H1 (cell line): Measurements from ENCODE around the gene OGFR. TPM values are rescaled to one million over a fixed set of nuclear protein-coding genes. Genes with fewer than 3 reads are reported as not detected.

Experiments
- CBX5 ChIP-seq: fragments of 300-800, 300-1000 bp; sonication (generic); IDR thresholded peaks from 2 replicates; pipeline ENCODE4 v1.7.1; 2016; ENCODE audit warnings: antibody characterized with exemption, low read length, low read depth
- CHD7 ChIP-seq: fragments of 300-600 bp; sonication (generic); IDR thresholded peaks from 2 replicates; pipeline ENCODE4 v1.7.1; 2012; ENCODE audit warnings: low read length, moderate library complexity, mild to moderate bottlenecking, inconsistent platforms; ENCODE audit not compliant: insufficient replicate concordance
- HDAC2 ChIP-seq, 2 experiments: fragments of 300-600 bp in 1 of 2; sonication (generic) in 1 of 2; IDR thresholded peaks; 2 replicates each; pipeline ENCODE4 v1.6.1; 2011 to 2012; ENCODE audit warnings: low read depth in 2 of 2, low read length in 2 of 2, mild to moderate bottlenecking in 2 of 2, moderate library complexity in 2 of 2, borderline replicate concordance in 1 of 2, inconsistent platforms in 1 of 2
- JUND ChIP-seq: IDR thresholded peaks from 2 replicates; pipeline ENCODE4 v1.6.1; 2011; ENCODE audit warnings: mild to moderate bottlenecking, improper control_type of control experiment, low read length
- TAF1 ChIP-seq: IDR thresholded peaks from 2 replicates; pipeline ENCODE4 v1.6.1; 2011; ENCODE audit warnings: mild to moderate bottlenecking, low read depth, low read length
- polyA plus RNA-seq, 7 experiments: library from polyadenylated mRNA; depleted of rRNA in 3 of 7; stranded (reverse) in 5 of 7; unstranded in 2 of 7; fragments of >200 nt in 5 of 7; fragments of 200-250 nt in 2 of 7; gene quantifications; 1 replicate in 5 of 7; 2 replicates in 1 of 7; 4 replicates in 1 of 7; pipeline versions ENCODE4 v1.2.1 to v1.2.3, GENCODE V29; 2011 to 2013; ENCODE audit warnings: missing spikeins in 2 of 7, mixed read lengths in 2 of 7
- total RNA-seq: library from RNA; stranded (reverse); fragmentation: NEBNext Ultra II Directional; extraction: Animal tissue kit (Norgen Biotek cat#: 25700); gene quantifications from 2 replicates; pipeline ENCODE4 v1.2.1, GENCODE V29; 2021

Gene OGFR
- total and polyA plus RNA-seq, 2 of the 8 experiments (the other 6 are each of a cell fraction or from before 2014, with no cell fraction given) = 13.9 to 25.1 TPM

- no peak for TF ChIP-seq CHD7
- no peak for TF ChIP-seq JUND
- no peak for TF ChIP-seq HDAC2 (IDR thresholded peaks at IDR 0.05; ENCODE audit: borderline replicate concordance in 1 of 2, low read depth in 2 of 2, low read length in 2 of 2)
- TF ChIP-seq TAF1 = no peak
- no peak for TF ChIP-seq CBX5
These were observed 29.4 kb upstream of the OGFR start (continued) for GRCh38 chr20:62775206-62775605.
